NCI-H774 (cell line): ENCODE results near the gene S100Z.
A peak's percentile ranks its signal among the peaks of the same experiment; 100 is the strongest.
"Not testable (repeated sequence)": the region's sequence is repeated elsewhere in the genome, so short reads cannot be mapped to it uniquely, and the experiment has no call there.

Source experiments
- DNase-seq: peaks from one replicate; lab custom pipeline; 2025; lab: John Stamatoyannopoulos, UW

Gene S100Z

DNA sequence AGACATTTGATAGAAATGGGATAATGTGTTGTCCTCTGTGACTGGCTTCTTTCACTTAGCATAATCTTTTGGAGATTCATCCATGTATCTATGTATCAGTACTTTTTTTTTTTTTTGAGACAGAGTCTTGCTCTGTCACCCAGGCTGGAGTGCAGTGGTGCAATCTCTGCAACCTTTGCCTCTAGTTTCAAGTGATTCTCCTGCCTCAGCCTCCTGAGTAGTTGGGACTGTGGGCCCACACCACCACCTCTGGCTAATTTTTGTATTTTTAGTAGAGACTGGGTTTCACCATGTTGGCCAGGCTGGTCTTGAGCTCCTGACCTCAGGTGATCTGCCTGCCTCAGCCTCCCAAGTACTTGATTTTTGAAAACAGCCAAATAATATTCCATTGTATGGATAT is 23.4 kb upstream of the S100Z start:
- DNase-seq: not testable (repeated sequence)

DNA sequence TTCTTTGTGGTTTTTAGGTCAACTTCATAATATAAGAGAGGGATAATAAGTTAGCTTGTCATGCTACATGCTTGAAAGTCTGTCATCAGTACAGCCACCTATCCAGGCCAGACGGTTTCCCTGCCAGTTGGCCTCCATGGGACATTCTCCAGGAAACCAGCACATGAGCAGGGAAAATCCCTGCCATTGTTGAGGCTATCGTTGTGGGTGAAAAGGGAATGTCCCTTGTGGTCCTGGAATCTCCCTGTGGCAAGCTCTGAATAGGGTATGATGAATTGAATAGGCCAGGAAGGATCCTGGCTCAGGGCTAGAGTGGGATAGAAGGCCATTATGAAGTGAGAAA is 18.7 kb upstream of the S100Z start:
- DNase-seq: no peak

DNA sequence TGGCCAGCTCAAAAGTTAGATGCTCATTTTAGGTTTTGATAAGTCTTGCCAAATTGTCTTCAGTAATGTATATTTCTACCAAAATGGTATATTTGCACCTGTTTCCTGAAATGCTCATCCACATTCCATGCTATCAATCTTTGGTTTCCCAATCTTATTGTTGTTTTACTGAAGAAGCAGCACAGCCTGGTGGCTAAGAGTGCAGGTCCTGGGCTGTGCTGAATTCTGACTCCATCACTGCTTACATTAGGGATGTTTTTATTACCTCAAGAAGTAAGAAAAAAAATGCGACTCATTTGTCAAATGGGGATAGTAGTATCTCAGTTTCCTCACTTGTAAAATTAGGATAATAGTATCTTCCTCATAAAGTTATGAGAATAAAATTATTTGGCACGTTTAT is 13.6 kb upstream of the S100Z start:
- no peak for DNase-seq

DNA sequence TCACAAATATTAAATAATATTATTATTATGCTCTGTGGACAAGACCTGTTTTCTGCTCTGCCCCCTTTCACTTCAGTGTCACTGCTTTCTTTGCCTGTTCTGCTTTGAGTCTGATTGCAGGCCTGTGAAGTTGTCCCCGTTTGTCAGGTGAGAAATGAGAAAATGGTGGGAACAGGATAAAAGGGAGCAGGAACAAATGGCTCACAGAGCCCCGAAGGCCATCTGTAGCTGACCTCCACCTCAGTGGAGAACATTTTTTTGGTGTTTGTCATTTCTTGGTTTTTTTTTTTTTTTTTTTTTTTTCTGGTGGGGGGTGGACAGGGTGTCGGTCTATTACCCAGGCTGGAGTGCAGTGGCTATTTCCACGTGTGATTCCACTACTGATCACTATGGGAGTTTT is 13.2 kb upstream of the S100Z start:
- no peak for DNase-seq

DNA sequence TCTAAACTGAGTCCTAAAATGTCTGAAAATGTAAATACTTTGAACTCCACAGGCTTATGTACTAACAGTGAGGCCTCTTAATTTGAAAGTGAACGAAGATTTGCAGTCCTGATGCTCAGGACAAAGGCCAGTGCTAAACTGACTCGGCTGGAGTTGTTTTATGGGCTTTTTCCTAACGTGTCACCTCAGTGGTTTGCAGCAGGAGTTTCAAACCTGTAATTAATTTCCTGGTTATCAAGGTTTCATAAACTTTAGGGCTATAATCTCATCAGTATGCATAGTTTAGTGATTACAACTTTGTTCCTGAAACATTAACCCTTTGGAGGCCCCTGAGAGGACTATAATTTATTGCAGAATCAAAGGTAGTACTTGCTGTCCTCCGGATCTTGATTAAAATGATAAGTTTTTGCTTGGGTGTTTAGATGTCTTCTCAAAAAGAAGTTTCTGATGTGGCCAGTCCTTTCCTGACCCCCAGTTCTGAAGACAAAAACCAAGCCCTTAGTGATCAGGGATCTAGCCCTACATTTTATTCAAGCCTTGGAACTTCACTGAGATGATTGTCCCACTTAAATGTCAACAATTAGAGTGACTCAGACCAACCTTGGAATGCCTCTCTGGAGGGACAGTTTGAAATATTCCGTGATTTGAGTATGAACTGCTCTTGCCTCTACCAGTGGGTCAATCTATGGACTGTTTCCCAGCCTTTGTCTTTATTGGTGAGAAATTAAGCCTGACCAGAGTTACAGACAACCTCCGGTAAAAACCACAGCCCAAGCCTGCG is 11.1 kb upstream of the S100Z start:
- no peak for DNase-seq

DNA sequence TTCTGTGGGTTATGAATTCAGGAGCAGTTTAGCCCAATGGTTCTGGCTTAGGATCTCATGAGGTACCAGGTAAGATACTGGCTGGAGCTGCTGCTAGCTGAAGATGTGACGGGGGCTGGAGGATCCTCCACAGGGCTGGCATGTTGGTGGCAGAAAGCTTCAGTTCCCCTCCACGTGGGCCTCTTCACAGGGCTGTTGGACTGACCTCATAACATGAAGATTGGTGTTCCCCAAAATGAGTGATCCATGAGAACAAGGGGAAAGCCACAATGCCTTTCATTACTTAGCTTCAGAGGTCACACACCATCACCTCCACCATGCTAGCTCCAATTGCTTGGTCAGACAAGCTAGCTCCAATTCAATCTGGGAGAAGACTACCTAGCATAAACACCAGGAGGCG is 8.5 kb upstream of the S100Z start:
- no peak for DNase-seq

DNA sequence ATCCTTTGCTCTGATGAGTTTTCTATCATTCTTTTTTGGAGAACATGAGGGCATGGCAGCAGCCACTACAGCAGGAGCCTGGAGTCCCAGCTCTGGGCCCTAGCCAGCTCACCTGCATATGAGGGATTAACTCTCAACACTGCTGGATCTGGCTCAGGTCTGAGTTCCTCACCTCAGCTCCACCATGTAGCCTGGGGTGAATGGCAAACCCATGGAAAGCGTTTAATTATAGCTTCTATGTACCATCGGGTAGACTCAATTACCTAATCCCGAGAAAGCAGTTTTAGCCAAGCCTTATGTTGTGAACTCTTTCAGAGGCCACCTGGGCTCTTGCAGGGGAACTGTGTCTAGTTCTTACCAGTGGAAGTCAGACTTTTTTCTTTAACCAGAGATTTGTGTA is 3.9 kb upstream of the S100Z start:
- DNase-seq: no peak

DNA sequence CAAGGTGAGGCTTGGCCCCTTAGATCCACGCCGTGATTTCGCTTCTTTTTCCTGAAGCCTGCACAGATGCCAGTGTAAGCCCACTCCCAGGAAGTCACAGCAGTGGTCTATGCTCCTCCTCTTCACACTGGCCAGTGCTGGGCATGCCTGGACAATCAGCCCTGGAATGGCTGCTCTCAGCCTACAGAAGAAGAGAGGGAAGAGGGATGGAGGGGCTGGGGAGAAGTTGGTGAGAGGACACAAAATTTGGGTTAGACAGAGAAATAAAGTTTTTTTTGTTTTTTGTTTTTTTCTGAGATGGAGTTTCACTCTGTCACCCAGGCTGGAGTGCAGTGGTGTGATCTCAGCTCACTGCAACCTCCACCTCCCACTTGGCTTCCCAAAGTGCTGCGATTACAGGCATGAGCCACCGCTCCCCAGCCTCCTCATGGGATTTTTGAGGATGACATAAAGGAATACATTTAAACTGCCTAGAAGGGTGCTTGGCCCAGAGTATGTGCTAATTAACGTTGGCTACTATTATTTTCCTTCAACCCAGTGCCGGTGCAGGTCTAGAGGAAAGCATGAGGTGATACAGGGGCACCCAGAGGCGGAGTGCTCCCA is 830 bp downstream of the S100Z start:
- no peak for DNase-seq

DNA sequence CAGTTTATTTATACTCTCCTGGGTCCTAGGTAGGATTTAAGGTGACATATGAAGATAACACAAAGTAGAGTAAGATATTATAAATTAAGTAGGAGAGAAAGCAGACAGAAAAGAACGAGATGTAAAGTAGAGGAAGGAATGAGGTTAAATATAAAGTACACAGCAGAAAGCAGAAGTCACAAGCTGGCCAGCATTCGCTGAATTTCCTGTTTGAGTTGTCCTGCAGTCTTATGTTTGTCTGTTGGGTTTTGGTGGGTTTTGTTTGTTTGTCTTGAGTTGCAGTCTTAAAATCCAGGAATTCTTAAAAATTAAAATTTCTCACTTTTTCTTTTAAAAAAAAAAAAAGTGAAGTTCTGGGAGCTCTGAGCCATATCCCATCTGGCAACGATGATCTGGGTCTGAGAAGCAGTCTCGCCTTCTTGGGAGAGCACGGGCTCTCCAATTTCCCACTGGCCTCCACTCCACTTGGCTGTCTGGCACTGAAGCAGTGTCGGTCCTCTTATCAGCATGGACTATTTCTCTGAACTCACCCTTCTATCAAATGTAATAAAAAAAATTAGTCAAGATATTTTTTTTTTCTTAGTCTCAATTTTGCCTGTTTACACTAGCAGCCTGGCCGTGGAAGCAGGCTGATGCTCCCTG is 2.0 kb downstream of the S100Z start:
- DNase-seq: no peak

DNA sequence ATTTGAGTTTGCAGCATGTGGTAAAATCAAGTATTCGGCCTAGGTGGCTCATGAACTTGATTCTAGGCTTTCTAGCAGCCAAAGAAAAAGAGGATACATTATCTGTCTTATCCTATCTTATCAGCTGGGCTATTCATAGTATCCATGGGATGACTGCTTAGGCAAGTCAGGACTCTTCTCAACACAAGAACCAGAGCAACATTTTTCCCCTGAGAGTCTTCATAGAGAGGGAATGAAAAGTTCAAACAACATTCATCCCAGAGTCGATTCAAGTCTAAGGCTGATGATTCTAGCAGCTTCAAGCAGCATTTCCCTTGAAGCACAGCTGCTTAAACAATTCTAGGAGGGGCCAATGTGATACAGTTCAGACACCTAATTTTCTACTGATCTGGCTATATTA is 3.0 kb downstream of the S100Z start:
- DNase-seq: no peak

DNA sequence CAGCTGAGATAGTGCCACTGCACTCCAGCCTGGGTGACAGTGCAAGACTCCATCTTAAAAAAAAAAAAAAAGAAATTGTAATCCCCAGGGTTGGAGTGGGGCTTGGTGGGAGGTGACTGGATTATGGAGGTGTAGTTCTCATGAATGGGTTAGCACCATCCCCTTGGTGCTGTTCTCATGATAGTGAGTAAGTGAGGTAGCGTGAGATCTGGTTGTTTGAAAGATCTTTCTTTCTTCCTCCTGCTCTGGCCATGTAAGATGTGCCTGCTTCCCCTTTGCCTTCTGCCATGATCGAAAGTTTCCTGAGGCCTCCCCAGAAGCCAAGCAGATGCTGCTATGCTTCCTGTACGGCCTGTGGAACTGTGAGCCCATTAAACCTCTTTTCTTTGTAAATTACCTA is 3.9 kb downstream of the S100Z start:
- DNase-seq: not testable (repeated sequence)

DNA sequence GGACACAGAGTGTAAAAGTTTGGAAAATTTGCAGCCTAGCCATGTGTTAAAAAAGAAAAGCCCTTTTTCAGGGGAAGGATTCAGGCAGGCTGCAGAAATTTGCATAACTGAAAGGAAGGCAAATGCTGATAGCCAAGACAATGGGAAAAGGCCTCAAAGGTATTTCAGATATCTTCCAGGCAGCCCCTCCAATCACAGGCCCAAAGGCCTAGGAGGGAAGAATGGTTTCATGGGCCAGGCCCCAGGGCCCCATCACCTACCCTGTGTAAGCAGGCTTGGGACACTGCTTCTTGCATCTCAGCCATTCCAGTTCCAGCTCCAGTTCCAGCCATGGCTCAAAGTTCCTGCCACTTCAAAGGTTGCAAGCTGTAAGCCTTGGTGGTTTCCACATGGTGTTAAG is 4.8 kb downstream of the S100Z start:
- no peak for DNase-seq

DNA sequence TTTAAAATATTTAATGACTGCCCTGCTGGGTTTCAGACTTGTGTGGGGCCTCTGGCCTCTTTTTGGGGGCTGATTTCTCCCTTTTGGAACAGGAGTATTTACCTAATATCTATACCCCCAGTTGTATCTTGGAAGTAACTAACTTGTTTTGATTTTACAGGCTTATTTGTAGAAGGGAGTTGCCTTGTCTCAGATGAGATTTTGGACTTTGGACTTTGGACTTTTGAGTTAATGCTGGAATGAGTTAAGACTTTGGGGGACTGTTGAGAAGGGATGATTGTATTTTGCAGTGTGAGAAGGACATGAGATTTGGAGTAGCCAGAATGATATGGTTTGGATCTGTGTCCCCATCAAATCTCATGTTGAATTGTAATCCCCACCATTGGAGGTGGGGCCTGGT is 5.7 kb downstream of the S100Z start:
- not testable (repeated sequence) for DNase-seq

DNA sequence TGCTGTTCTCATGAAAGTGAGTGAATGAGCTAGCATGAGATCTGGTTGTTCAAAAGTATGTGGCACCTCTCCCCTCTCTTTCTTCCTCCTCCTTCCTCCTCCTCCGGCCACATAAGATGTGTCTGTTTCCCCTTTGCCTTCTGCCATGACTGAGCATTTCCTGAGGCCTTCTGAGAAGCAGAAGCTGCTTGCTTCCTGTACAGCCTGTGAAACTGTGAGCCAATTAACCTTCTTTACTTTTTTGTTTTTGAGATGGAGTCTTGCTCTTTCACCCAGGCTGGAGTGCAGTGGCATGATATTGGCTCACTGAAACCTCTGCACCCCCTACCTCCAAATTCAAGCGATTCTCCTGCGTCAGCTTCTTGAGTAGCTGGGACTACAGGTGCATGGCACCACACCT is 6.1 kb downstream of the S100Z start:
- no peak for DNase-seq

DNA sequence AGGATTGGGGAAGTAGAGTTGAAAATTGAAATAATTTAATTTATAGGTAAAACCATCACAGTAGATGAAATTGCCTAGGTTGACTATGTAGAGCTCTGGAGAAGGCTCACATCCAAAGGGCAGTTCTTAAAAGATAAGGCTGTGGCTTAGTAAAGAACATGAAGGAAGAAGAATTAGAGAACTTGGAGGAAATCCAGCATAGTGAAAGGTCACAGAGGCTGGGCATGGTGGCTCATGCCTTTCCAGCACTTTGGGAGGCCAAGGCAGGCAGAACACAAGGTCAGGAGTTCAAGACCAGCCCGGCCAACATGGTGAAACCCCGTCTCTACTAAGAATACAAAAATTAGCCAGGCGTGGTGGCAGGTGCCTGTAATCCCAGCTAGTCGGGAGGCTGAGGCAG is 7.0 kb downstream of the S100Z start:
- not testable (repeated sequence) for DNase-seq

DNA sequence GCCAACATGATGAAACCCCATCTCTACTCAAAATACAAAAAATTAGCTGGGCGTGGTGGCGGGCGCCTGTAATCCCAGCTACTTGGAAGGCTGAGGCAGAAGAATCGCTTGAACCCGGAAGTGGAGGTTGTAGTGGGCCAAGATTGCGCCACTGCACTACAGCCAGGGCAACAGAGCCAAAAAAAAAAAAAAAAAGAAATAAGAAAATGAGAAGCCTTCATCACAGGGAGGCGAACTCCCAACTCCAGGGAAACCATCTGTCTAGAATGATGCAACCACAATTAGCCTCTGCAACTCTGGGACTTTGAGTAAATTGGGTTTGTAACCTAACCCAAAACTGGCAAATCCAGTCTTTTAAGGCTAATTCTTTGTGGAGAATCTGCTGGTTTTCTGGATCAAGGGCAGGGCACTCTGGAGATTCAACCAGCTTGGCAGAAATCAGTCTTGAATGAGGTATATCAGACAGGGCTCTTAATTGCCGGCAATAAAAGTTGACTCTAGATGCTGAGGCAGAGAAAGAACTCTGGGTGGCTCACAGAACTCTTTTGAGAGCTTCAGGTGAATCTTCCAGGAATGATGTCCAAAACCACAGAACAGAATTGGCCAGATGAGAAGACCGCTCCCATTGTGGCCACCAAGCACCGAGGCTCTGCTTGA is 9.9 kb downstream of the S100Z start:
- no peak for DNase-seq

DNA sequence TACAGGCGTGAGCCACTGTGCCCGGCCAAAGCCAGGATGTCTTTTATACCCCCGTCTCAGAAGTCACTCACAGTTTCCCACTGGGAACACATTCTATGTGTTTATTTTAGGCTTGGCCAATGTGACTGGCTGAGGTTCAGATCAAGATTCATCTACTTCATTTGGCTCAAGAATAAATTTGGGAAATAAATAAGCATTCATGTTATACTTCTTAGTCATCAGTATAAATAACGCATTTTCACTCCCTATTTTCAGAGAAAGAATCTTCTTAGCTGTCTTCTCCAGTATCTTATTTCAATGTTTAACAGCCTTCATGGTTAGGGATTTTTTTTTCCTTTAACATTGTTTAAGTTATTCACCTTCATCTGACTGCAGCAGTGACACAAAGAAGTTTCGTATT is 11.8 kb downstream of the S100Z start:
- no peak for DNase-seq

DNA sequence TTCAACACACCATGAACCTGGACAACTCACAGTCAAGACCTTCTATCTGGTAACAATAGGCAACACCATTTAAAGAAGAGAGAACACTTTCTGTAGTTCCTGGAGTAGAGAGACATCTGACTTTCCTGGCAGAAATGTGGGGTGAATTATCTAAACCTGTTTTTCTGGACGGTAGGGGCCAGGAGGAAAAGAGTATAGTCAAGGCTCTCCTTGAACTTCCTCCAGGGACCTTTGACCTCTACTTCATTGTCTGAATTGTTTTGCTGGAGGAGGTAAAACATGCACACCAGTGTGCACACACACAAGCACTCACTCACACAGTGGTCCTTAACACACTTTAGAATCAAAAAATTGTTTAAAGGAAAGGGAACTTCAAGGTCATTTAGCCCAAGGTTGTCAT is 13.2 kb downstream of the S100Z start:
- no peak for DNase-seq

DNA sequence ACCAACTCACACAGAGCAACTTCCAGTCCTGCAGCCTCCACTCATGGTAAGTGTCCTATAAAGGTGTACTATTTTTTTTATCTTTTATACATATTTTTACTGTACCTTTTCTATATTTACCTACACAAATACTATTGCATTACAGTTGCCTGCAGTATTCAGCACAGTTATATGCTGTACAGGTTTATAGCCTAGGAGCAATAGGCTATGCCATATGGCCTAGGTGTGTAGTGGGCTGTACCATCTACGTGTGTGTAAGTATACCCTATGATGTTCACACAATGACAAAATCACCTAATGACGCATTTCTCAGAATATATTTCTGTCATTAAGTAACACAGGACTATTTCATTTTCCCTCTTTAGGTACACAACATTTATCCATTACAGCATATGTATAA is 16.7 kb downstream of the S100Z start:
- no peak for DNase-seq

DNA sequence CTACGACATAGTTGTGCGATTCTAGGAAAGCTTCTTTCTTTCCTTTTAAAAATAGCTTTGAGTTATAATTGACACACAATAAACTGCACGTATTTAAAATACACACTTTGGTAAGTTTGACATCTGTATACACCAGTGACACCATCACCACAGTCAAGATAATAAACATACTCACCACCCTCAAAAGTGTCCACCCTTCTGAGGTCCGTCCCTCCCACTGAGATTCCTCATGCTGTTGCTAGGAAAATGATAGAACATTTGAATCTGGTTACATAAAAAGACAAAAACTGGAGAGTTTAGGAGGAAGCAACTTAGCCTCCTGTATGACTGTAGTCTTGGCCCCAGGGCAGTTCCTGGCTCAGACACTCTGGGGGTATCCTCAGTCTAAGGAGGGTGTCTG is 17.2 kb downstream of the S100Z start:
- no peak for DNase-seq

DNA sequence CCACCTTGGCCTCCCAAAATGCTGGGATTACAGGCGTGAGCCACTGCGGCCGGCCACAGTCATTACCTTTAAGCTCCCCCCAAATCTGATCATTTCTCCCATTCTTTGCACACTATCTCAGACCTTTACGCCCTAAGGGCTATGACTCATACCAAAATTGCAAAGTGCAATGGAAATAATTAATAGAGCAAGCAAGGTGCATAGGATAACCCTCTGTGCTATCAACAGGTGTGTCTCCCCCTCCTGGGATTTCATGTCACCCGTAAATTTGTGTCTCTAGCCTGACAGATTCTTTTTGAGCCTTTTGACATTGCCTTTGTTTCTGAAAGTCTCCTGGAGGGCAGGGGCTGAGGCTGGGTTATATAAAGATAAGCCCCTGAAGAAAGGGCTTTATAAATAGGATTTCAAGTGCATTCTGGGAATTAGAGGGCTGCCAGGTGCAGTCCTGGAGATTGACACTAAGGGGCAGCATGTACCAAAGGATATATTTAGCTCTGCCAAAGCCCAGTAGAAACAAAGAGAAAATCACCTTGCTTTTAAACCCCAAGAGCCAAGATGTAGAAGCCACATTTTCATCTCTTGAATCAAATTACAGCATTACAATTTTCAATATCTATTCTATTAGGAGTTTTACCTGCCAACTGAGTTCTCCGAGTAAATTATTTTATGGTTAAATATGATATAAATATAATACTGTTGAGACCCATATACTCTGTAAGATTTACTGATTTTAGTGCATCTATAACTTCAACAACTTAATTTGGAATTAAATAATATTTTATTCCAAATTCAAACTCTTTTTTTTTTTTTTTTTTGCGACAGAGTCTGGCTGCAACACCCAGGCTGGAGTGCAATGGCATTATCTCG is 18.2 kb downstream of the S100Z start:
- peak; percentile 64 for DNase-seq

DNA sequence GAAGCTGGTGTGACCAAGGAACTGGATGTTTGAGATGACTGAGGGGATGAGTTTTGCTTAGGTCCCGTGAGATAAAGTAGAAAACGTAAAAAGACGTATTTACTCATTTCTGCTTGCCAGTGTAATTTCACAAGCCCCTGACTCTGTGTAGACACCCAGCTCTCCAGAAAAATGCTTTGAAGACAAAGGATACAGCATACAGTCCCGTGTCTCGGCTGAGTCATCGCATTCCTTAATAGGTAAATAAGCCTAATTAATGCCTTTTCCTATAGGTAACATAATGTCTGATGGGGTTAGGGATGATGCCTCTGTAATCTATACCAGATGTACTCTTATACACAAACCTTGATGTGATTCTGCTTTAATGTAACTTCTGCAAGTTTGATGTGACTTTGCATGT is 20.2 kb downstream of the S100Z start:
- DNase-seq: no peak
